GM19372 (cell line): ENCODE measurements around the gene CDO1.

Source experiments
- ATAC-seq: cut with Tn5 transposase; IDR thresholded peaks from one replicate; pipeline ENCODE4 v1.9.1; 2021; ENCODE audit warnings: mild to moderate bottlenecking, low read depth, moderate library complexity; ENCODE audit not compliant: unreplicated experiment

The CDO1 gene

DNA sequence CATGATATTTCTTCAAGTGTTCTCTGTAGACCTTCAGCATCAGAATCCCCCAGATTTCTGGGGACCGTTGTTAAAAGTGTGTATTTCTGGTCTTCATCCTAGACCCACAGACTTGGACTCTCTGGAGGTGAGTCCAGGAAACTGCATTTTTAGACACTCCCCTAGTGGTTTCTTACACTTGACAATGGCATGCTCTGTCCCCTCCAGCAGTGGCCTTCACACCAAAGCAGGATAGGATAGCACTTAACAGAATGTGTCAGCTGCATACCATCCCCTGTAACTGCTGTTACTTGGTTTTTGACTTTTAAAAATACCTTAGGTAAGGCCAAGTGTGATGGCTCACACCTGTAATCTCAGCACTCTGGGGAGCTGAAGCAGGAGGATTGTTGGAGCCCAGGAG is 20.8 kb downstream of the CDO1 start:
- ATAC-seq: no peak

DNA sequence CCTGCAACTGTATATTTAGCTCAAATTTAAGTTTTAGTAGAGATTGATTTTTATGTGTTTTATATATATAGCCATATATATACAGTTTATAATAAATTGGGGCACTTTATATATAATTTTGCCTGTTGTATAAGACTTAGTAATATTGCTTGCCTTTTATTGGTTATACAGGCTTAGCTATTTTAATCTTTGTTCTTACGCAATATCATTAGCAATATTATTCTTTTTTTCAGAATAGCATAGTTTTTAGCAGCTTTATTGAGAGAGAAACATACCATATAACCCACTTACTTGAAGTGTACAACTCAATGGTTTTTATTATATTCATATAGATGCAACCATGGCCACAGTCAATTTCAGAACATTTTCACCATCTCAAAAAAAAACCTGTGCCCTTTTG is 28.0 kb downstream of the CDO1 start:
- no peak for ATAC-seq

DNA sequence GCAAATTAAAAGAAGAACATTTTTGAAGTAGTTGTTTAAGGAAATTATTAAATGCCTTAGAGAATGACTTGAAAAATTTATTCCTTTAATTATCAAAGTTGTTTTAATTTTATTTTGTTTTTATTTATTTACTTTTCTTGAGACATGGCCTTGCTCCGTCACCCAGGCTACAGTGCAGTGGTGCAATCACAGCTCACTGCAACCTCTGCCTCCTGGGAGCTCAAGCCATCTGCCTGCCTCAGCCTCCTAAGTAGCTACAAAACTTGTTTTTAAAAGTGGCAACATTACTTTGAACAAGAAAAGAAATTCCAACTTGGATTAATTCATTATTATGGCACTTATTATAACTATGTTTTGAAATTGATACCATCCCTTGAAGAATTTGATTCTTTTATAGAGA is 29.0 kb downstream of the CDO1 start:
- ATAC-seq: no peak

DNA sequence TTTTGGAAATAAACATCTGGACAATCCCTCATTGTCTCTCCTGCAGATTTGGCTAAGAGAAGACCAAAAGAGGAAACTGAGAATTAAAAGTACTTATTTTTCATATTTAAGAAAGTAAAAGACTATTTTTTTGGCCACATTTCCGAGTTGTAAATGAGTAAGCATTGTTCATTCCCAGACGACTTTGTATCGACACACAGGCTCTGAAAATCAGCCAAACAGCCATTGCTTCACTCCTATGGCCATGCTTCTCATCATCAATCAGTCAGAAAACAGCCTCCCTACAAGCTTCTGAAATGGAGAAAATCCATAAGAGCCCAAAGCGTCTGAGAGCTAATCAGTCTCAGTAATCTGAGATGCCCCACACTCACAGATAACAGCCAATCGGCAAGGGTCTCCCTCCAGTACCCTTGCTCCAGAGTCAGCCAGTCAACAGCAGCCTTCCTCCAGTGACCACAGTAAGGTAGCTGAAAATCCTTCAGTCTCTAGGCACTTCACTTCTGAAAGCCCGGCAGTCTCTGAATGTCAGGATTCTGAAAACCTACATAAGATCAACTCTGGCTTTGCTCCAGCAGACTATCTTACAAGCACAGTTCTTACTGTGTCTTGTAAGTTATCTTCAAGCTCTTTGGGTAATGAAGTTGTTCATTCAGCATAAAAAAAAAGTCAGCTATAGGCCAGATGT is 30.9 kb downstream of the CDO1 start:
- ATAC-seq: no peak

DNA sequence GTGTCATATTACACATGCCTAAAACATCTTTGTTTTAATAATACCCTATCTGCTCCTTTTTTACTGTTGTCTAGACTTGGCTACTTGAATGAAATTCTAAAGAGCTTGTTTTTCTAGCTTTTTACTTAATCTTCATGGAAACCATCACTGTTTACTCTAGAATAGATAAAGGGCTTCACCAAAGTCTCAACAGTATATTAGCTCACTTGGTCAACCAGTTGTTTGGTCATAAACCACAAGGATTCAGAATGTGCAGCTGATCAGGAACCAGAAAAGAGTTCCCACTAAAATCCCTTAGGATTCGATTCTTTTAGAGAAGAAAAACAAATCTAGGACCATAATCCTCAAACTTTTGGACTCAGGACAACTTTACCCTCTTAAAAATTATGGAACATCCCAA is 38.0 kb downstream of the CDO1 start:
- ATAC-seq: no peak

DNA sequence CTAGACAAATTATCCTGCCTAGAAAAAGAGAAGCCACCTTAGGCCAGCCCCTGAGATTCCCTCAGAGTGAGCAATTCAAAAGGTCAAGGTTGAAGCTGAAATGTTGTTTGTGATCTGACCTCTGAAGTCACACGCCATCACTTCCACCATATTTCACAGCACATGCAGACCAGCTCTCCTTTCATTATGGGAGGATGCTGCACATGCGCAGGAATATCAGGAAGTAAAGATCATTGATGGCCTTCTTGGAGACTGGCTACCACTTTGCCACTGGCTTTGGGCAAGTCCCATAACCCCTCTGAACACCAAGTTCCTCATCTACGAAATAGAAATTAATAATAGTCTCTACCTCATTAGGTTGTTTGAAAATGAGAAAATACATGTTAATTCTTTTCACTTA is 39.5 kb downstream of the CDO1 start:
- ATAC-seq: no peak

DNA sequence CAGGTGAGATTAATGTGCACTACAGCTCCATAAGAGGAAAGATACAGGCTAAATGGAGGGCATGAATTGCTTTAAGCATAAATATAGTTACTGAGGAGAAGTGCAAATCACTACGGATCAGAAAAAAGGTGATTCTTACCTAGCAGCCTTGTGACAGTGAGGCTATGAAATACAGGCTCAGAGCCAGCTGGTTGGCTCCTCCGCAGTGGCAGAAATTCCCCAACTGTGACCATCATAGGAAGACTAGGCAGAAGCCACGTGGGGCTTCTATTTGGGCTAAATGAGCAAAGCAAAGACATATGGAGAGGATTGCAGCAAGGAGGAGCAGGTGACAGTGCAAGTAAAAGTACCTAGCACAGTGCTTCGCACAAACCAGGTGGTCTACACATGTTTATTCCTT is 40.5 kb downstream of the CDO1 start:
- ATAC-seq: no peak

DNA sequence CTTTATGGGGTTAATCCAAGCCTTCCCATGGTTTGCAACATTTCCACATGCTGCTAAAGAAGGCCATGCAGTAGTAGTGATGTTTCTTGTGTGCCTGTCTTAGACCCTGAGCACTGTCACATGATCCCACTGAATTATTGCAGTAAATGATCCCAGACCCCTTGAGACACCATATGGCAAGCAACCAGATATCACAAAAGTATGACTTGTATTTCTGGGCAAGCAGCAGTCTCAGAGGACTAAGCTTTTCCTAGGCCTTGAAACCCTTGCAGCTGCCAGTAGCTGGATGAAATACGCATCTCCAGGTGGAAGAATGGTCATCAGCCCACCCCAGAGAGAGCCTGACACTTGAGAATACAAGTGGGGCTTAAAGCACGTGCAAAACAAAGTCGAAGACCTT is 41.8 kb downstream of the CDO1 start:
- ATAC-seq: no peak

DNA sequence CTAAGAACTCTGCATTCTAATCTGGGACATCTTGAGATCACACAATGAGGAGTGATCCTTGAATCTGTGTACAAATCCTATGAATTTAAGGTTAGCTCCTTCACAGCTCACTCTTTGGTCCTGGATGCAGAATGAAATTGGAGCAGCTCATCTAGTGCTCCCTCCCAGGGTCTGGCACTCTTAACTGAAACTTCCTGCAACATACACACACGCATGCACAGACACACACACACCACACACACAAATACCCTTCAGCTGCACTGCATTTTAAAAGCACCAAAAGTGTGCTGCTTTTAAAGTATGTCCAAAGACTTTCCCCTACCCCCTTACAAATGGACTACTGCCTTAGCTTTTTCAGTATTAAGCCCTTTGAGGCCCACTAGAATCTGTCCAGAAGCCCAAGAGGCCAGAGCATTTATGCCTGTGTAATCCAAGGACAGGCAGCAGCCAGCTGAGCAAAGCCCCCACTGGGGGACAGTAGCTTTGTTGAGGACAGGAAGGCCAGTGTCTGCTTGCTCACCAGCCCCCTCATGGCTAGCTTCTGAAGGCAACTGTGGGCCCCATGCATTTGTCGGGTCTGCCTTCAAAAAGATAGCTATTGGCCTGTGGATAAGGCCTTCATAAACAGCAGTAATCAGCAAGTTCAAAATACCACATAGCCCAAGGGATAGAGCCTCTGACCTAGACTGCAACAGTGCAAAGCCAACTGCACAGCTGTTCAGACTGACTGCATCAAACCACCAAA is 43.6 kb downstream of the CDO1 start:
- ATAC-seq: no peak

GRCh38 chr5:115770466-115770865 is 46.0 kb downstream of the CDO1 start:
- ATAC-seq: no peak

DNA sequence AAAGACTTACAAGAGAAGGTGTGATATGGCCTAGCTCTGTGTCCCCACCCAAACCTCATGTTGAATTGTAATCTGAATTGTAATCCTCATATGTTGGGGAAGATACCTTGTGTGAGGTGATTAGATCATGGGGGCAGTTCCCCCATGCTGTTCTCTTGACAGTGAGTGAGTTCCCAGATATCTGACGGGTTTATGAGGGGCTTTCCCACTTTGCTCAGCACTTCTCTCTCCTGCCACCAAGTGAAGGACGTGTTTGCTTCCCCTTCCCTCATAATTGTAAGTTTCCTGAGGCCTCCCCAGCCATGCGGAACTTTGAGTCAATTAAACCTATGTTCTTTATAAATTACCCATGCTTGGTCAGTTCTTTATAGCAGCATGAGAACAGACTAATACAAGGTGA is 49.0 kb downstream of the CDO1 start:
- no peak for ATAC-seq

DNA sequence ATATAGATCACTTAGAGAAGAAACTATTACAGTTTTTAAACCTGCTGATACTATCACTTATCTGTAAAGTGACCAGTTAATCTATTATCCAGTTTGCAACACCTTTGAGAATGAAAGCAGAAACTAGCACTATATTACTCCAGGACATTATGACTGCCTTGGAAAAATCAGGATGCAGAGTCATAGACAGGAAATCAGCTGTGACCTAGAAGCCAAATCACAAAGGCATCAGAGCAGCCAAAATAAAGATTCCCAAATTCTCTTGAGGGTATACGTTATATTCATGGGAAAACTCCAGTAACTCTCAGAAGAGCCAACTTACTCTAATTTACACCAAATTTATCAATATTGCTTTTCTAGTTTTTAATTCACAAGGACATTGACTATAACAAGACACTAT is 49.9 kb downstream of the CDO1 start:
- no peak for ATAC-seq

GRCh38 chr5:115758356-115758755 is 58.1 kb downstream of the CDO1 start:
- no peak for ATAC-seq

DNA sequence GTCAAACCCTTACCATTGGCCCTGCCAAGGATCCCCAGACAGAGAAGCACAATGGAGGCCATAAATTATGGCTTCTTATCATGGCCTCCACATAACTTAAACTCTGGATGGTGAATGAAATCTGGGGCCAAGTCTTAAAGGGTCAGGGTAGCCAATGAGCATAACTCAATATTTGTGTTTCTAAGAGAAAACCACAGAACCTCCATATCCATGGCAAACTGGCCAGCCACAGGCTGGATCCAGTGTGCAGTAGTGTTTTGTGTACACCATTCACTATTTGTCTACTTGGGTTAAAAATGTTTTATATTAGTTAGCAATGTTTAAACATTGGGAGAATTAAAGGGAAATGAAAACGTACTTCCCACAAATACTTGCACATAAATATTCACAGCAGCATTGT is 60.8 kb downstream of the CDO1 start:
- ATAC-seq: no peak
